ENCODE results near the gene PLA2G4A.
"Not testable (repeated sequence)": the region's sequence is repeated elsewhere in the genome, so short reads cannot be mapped to it uniquely, and the experiment has no call there.

The PLA2G4A gene

GRCh38 chr1:186903374-186904136, 74.8 kb downstream of the PLA2G4A start:
- no peak overlapping the region for H3K4me3 ChIP-seq (ENCODE audit: low read depth, low read length)
- no peak for TF ChIP-seq CTCF (conservative IDR thresholded peaks at IDR 0.05; ENCODE audit: low read depth, low read length)
- no peak for DNase-seq (ENCODE audit: low read depth)

- no peak for DNase-seq (ENCODE audit: low read depth)
- TF ChIP-seq CTCF (conservative IDR thresholded peaks at IDR 0.05; ENCODE audit: low read depth, low read length), result no peak
- H3K4me3 ChIP-seq (ENCODE audit: low read depth, low read length), result no peak overlapping the region
These were observed 75.6 kb downstream of the PLA2G4A start for GRCh38 chr1:186904361-186904760.

- no peak overlapping the region for H3K4me3 ChIP-seq (ENCODE audit: low read depth, low read length)
- TF ChIP-seq CTCF (conservative IDR thresholded peaks at IDR 0.05; ENCODE audit: low read depth, low read length), result no peak
- DNase-seq (ENCODE audit: low read depth), result peak; percentile 19
These were observed 76.8 kb downstream of the PLA2G4A start for GRCh38 chr1:186905561-186905960.

GRCh38 chr1:186915555-186915954, 86.8 kb downstream of the PLA2G4A start:
- no peak overlapping the region for H3K4me3 ChIP-seq (ENCODE audit: low read depth, low read length)
- peak; percentile 34 for DNase-seq (ENCODE audit: low read depth)
- TF ChIP-seq CTCF (conservative IDR thresholded peaks at IDR 0.05; ENCODE audit: low read depth, low read length), result peak; percentile 36

- peak; percentile 51 for TF ChIP-seq CTCF (conservative IDR thresholded peaks at IDR 0.05; ENCODE audit: low read depth, low read length)
- peak; percentile 79 for DNase-seq (ENCODE audit: low read depth)
These were observed 88.5 kb downstream of the PLA2G4A start for GRCh38 chr1:186917106-186917786.

GRCh38 chr1:186921386-186921785, 92.6 kb downstream of the PLA2G4A start:
- not testable (repeated sequence) for H3K4me3 ChIP-seq (ENCODE audit: low read depth, low read length); DNase-seq (ENCODE audit: low read depth)

More at GRCh38 chr1:186917106-186917786, 88.5 kb downstream of the PLA2G4A start:
- not testable (repeated sequence) for H3K4me3 ChIP-seq (ENCODE audit: low read depth, low read length)

GRCh38 chr1:186922814-186923213, 94.1 kb downstream of the PLA2G4A start:
- H3K4me3 ChIP-seq (ENCODE audit: low read depth, low read length), result not testable (repeated sequence)

GRCh38 chr1:186923486-186923885, 94.7 kb downstream of the PLA2G4A start:
- H3K4me3 ChIP-seq (ENCODE audit: low read depth, low read length), result no peak overlapping the region
- peak; percentile 21 for DNase-seq (ENCODE audit: low read depth)
- no peak for TF ChIP-seq CTCF (conservative IDR thresholded peaks at IDR 0.05; ENCODE audit: low read depth, low read length)

More at GRCh38 chr1:186922814-186923213, 94.1 kb downstream of the PLA2G4A start:
- DNase-seq (ENCODE audit: low read depth), result not testable (repeated sequence)
